Measurements from ENCODE around the gene LYPD8.

LYPD8 gene

DNA sequence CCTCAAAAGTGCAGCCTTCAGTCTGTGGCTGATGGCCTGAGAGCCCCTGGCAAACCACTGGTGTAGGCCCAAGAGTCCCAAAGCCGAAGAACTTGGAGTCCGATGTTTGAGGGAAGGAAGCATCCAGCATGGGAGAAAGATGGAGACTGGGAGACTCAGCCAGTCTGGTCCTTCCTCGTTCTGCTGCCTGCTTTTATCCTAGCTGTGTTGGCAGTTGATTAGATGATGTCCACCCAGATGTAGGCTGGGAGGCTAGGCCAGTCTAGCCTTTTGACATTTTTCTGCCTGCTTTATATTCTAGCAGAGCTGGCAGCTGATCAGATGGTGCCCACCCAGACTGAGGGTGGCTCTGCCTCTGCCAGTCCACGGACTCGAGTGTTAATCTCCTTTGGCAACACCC is 1.1 kb upstream of the LYPD8 start:
- no peak for DNase-seq

DNA sequence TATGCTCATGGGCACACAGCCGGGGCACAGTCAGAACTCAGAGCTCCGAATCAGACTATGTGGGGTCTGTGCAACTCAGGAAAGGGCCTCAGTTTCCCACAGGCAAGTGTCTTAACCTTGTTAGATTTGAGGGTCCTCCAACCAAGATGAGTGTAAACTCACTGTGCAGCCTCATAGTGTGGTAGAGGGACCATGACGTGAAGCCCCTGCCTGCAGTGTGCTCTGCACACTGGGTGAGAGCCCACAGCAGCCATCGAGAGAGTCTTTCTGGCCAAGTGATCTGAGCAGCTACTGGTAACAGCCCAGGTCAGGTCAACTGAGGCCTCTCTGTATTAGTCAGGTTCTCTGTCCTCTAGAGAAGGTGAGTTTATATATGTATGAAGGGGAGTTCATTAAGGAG is 592 bp upstream of the LYPD8 start:
- no peak for DNase-seq

DNA sequence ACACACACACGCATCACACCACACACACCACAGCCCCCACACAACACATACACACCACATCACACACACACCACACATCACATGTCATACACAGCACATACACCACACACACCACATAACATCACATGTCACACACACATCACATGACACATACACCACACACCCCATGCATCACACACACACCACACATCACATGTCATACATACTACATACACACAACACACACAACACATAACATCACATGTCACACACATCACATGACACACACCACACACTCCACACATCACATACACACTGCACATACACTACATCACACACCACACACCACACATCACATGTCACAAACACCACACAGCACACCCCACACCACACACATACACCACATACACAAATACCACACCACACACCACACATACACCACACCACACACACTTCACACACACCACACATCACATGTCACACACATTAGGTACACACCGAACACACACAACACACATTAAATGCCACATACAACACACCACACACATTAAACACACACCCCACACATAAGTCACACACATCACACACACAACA is 1.8 kb downstream of the LYPD8 start:
- DNase-seq: no peak

DNA sequence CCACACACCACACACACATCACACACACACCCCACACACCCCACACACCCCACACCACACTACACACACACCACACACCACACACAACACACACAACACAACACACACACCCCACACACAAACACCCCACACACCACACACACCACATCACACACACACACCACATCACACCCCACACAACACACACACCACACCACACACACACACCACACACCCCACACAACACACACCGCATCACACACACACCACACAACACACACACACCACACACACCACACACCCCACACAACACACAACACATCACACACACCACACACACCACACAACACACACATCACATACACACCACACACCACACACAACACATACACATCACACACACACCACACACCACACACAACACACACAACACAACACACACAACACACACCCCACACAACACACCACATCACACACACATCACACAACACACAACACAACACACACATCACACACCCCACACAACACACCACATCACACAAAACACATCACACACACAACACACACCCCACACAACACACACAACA is 2.4 kb downstream of the LYPD8 start:
- no peak for DNase-seq

DNA sequence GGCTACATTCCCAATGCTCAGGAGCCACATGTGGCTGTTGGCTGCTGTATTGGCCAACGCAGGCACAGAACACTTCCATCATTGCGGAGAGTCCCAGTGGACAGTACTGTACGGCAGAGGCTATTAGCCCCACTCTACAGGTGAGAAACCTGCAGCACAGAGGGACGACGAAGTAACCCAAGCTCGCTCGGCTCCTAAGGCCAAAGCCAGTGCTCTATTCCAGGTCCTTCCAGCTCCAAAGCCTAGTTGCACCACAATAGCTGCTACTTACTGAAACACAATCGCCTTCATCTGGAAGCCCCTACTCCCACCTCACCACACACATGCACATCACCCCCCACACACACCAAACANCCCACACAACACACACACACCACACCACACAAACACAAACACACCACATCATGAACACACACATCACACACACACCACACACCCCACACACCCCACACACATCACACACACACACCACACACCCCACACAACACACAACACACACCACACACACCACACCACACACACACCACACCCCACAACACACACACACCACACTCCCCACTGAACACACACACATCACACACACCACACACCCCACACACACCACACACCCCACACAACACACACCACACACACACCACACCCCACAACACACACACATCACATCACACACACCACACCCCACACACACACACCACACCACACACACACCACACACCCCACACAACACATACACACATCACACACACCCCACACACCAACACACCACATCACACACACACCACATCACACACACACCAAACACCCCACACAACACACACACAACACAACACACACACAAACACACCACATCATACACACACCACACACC is 3.2 kb downstream of the LYPD8 start:
- DNase-seq: no peak

DNA sequence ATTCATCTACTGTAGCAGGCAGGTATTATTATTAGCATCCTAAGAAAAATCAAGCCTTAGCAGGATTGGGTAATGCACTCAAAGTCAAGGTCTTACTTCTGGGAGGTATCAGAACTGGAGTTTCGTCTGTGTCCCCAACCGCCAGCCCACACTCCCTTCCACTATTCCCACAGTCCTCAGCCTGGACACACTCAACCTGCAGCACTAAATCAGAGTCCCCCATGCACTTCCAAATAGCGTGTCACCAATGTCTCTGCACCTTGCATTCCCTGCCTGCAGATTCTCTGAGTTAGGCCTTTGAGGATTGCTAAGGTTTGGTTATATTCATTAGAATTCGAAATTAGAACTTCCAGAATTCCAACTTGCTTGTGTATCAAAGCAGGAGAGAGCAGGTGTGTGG is 3.9 kb downstream of the LYPD8 start:
- no peak for DNase-seq

DNA sequence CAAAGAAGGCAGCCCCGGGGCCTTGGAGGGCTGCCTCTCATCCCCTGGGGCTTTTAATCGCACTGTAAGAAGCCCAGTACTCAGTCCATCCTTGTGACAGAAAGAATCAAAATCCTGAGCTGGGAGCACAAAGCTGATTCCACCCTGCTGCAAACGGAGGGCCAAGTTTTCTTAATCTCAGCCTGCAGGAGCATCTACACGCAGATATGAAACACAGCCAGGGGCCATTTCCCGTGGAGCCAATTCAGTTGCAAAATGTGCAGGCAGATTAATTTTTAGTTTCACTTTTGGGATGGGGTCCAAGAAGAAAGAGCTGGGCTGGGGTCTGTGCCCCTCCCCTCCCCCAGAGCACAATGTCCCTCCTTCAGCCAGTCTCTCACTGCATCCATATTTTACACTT is 4.4 kb downstream of the LYPD8 start:
- DNase-seq: no peak

DNA sequence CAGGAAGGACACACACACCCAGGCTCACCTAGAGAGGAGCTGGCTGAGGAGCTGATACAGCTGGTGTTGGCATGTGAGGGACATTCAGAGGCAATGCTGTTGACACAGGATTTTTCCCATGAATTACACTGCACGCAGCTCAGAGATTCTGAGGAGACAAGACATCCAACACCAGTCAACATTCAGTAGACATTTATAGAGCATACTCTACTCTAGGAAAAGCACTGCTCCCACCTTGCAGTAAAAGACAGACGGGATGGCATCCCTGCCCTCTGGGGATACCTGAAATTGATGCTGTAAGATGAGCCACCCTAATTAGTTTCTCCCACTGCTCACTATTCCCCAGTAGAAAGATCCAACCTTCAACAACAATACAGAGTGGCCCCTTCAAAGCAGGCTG is 5.1 kb downstream of the LYPD8 start:
- no peak for DNase-seq

DNA sequence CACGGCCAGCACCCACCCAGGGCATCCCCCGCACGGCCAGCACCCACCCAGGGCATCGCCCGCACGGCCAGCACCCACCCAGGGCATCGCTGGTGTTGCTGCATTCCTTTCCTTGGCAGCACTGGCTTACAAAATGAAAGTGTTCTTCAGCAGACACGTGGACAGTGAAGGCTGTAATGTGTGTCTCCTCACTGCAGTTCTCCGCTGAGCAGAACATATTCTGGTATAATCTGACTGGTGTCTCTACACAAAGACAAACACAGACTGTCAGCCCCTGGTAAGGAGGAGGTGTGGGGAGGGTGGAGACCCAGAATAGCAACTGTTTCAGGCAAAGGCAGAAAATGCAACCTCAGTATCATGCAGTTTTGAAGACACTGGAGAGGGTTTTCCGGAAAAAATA is 7.3 kb downstream of the LYPD8 start:
- DNase-seq: no peak

DNA sequence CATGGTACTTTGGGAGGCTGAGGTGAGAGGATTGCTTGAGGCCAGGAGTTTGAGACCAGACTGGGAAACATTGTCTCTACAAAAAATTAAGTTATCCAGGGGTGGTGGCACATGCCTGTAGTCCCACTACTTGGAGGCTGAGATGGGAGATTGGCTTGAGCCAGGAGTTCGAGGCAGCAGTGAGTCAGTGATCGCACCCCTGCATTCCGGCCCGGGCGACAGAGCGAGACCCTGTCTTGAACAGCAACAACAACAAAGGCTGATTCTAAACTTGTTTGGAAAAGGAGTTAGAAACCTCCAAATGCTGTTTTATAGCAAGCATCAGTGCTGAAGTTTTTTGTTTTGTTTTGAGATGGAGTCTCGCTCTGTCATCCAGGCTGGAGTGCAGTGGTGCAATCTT is 14.7 kb downstream of the LYPD8 start:
- no peak for DNase-seq

DNA sequence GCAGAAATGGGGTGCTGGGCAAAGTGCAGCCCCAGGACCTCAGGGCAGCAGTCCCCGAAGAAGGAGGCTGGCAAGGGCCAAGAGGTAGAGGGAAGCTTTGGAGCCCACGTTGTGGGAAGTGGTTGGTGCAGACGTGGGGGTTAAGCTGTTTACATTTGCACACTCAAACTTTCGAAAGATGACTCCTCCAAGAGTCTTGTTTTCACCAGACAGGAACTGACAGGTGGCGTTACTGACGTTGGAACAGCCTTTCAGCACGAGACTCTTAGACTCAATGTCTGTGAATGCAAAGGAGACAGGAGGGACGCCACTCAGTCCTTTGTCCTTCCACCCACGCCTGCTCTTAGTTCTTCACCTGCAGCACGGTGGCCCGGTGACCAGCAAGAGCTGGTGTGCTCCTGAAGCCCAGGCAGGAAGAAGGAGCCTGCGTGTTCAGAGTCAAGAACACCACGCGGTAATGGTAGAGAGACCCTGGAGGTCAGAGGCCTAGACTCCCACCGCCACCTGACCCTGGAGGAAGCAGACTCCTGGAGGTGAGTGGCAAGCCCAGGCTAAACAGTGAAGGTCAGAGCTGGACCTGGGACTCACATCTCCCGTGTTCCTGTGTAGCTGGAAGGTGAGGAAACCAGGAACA is 15.9 kb downstream of the LYPD8 start:
- DNase-seq: no peak

DNA sequence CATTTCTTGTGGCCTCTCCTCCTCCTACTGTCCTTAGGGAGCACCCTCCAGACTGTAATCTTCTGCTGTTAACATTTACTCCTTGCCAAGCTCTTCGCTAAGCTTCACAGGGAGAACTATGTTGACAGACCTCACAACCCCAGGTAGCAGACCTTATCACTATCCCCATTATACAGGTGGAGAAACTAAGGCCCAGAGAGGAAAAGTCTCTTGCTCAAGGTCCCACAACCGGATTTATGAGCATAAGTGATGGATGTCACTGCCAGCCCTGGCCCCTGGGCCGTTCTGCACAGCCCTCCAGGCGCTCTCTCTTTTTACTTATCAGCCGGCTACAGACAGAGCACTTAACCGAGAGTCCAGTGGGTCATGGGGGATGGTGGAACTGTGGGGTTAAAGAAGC is 18.1 kb downstream of the LYPD8 start:
- no peak for DNase-seq

DNA sequence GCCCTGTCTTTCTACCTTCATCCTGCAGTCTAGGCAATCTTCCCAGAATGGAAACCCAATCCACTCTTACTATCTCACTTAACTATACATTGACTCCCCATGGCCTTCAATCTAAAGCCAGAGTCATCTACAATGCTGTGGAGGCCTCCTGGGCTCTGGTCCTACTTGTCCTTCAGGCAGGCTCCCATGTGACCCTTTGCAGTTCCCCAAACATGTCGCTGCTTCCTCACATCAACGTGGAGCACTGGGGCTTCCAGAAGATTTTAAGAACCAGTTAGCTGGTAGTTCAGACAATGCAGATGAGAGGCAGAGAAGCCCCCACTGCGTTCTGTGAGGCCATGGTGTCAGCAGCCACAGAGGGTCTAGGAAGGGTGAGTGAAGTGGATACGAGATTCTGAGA is 18.6 kb downstream of the LYPD8 start:
- DNase-seq: no peak

DNA sequence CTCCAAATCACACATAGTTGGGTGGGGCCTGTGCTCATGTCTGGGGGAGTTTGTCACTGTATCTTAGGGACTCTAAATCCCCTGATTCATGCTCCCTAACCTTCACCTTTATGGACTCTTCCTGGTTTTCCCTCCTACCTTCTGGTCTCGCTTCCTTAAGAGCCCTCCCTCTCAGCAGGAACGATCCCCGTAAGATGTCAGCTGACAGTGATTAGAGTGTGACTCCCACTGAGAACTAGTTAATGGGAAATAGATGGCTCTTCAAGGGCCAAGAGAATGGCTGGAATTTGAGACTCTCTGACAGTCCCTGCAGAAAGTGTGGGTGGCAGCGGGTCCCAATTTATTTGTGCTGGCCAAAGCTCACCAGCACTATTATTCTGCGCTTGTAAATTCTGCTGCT is 22.0 kb downstream of the LYPD8 start:
- no peak for DNase-seq

DNA sequence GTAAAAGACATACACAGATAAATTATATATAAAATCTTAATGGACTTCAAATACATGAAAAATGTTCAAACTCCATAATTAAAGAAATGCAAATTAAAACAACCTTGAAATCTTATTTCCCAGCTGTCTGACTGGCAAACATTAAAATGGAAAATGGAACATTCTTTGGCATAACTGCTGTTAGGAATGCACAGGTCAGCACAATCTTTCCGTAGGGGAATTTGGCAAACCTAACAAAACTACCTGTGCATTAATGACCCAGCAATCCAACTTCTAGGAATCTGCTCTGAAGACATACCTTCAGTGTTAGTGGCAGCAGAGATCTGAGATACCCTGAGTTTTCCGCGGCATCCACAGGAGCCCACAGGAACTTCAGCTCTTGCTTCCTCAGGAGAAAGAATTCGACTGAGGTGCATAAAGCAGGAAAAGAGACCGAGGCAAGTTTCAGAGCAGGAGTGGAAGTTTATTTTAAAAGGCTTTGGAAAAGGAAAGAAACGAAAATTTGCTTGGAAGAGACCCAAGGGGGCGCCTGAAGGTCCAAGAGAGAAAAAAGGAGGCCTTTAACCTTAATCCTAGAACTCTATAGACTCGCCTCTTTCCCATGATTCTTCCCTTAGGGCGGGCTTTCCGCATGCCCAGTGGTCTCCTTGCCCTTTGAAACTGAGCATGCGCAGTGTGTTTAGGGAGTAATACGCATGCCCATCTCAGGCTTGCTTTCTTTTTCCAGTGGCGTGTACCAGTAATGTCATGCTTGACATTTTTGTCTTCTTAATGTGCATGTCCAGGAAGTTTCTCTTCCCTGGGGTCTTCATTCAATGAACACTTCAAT is 24.8 kb downstream of the LYPD8 start:
- DNase-seq: no peak

DNA sequence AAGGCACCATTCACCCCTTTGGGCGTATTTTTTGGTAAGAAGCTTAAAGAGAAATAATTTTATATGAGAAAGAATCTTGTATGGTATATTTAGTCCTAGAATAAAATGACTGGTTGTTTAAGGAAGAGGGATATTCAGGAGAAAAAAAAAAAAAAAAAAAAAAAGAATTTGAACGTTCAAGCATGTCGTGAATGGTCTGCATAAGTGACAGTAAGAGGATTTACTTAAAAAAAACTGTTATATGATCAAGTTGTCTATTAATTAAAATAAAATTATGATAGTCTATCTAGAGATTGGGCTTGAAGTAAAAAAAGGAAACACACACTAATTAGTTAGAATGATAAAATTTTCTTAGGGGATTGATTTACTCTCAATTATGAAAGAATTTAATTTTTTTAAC is 41.3 kb downstream of the LYPD8 start:
- no peak for DNase-seq

DNA sequence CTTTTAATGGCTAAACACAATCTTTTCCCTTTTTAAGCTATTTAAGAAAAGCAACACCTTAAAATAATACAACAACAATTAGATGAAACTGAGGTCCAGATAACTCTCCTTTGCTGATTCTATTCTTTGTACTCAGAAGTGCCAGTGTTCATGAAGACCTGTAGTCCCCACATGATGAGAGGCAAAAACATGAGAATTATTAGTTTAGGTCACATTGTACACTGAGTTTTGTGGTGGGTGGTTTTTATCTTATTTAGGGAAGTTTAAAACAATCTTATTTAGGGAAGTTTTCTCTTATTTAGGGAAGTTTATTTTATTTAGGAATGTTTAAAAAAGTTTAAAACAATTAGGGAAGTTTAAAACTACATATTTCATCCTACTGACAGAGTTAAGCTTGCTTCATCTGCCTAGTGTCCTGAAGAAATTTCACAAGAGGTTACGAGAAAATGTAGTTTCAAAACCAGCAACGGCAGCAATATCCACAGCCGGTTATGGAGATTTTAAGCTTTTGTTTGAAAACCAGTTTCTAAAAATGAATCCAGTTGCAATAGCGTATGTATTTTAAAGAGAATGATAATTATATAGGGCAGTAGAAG is 45.2 kb downstream of the LYPD8 start:
- DNase-seq: no peak

DNA sequence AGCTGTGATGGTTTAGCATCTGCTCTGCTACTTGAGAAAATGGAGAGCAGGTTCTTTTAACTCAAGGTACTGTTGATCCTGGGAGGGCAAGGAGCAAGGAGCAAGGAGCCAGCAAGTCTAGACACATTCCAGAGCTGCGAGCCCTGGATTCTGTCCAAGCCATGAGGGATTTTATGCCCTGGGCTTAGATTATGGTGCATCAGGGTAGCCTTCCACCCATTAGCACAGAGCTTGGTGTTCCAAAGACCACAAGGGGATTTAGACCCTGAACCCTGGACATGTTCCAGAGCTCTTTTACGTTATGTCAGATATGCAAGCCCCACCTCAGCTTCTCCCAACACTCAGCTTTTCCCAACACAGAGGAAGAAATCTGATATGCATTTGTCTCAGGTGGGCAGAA is 51.0 kb downstream of the LYPD8 start:
- DNase-seq: no peak

DNA sequence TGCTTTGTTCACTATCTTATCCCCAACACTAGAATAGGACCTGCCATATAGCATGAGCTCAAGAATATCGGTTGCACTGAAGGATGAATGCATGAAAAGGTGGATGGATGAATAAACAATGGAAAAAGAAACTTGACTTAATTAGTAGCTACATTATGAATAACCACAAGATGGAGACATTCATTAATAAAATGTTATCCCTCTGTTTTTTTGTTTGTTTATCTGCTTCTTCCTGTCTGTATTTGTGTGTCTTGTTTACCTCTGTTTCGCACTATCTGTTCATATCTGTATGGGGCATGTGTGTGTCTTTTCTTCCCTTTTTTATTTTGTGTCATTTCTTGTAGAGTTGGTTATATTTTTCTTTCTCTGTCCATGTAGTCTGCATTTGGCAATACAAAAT is 51.9 kb downstream of the LYPD8 start:
- no peak for DNase-seq

DNA sequence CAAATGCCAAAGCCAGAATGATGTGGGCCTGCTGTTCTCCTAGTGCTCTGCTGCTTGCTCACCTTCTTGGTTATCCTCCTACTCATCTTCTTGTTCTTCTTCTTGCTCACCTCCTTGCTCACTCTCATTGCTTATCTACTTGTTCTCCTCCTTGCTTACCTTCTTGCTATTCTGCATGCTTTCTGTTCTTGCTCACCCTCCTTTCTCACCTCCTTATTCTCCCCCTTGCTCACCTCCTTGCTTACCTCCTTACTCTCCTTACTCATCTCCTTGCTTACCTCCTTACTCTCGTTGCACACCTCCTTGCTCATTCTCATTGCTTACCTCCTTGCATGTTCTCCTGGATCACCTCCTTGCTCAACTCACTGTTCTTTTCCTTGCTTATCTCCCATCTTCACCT is 52.8 kb downstream of the LYPD8 start, which contains the start of gene OR14I1:
OR14I1 (minus strand) TSS at position 53 of the 400 bp plus-strand sequence.
- DNase-seq: no peak

DNA sequence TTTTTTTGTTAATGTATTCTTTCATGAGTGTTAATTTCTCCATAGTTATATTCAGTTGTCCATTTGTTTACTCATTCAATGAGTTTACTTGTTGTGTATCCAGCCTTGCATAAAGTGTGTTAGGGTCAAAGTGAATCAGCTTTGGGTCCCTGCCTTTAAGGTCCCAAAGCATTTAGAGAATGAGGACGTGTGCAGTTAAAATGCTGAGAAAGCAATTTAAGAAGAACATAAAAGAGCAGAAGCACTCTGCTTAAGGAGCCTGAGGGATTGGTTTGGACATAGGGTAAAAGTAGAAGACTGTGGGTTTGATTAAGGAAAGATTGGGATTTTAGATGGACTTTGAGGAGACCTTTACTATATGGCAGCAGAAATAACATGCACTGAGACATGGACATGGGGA is 56.5 kb downstream of the LYPD8 start:
- no peak for DNase-seq

DNA sequence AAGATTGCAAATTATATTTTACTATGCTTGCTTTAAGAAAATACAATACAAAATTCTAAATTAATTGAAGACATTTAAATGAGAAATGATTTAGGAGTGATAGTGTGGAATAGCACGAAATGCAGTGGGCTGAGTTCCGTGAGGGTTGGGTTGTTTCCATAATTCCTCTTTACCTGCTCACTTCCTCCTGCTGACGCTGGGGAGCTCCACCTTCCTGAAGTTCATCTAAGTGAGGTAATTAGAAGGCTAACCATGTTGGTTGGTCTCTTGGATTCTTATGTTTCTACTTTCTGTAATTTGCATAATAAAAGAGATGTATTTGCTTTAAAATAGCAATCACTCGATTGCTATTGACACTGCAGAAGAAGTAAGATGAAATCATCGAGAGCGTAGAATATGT is 57.7 kb downstream of the LYPD8 start:
- no peak for DNase-seq

DNA sequence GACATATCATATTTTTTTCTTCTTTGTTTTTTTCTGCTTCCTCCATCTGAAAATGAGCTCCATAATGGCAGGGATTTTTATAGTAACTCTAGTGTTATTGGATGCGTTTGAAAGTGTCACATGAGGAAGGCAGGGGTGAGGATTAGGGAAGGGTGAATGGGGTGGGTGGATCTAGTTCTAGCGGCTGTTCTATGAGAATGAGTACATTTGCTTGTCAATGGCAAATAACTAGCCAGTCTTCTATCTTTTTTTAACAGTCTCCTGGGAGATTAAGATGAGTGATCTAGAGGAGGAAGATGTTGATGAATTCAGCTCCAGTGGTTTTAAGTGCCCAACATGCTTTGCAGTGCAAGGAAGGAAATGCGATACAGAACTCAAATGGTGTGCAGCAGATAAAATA is 58.8 kb downstream of the LYPD8 start:
- no peak for DNase-seq

Data from activated naive CD4-positive, alpha-beta T cell treated with anti-CD3 and anti-CD28 coated beads, Interleukin-2, amount 50 U/mL, for 16 hours (primary cell).